SU-DHL-6 (cell line): ENCODE results near the gene CLECL1.
"Not testable (repeated sequence)": the region's sequence is repeated elsewhere in the genome, so short reads cannot be mapped to it uniquely, and the experiment has no call there.

Experiments used
- H2AFZ ChIP-seq: fragments of 200-600 bp; sonication (generic); 2 replicates; pipeline ENCODE4 v1.6.1; 2014; ENCODE audit warnings: low read depth, mild to moderate bottlenecking, moderate library complexity, mixed read lengths, antibody characterized with exemption, low read length; ENCODE audit not compliant: severe bottlenecking
- H3F3A ChIP-seq: fragments of 200-600 bp; shearing (Covaris generic); 2 replicates; pipeline ENCODE4 v1.6.0; 2016; ENCODE audit warnings: antibody characterized with exemption, mild to moderate bottlenecking; ENCODE audit not compliant: insufficient read depth
- H3K27ac ChIP-seq: fragments of 200-600 bp; sonication (generic); 2 replicates; pipeline ENCODE4 v1.5.1; 2016; ENCODE audit warnings: low read depth, mild to moderate bottlenecking, low read length, moderate library complexity, mixed read lengths
- H3K27me3 ChIP-seq: fragments of 200-600 bp; sonication (generic), shearing (Covaris generic); 2 replicates; pipeline ENCODE4 v1.6.0; 2014; ENCODE audit warnings: mild to moderate bottlenecking, low read length
- H3K36me3 ChIP-seq: fragments of 200-600 bp; sonication (generic); 2 replicates; pipeline ENCODE4 v1.6.1; 2014; ENCODE audit warnings: mild to moderate bottlenecking, low read length, mixed read lengths
- H3K4me2 ChIP-seq: fragments of 300-600, 200-600 bp; shearing (Covaris generic), sonication (generic); 2 replicates; pipeline ENCODE4 v1.6.0; 2014; ENCODE audit warnings: low read length, low read depth, mild to moderate bottlenecking; ENCODE audit not compliant: poor library complexity, severe bottlenecking
- H3K4me3 ChIP-seq: fragments of 200-600 bp; sonication (generic); 2 replicates; pipeline ENCODE4 v1.5.1; 2014; ENCODE audit warnings: antibody characterized with exemption, low read length, mild to moderate bottlenecking, mixed read lengths; ENCODE audit not compliant: insufficient read depth, poor library complexity, severe bottlenecking
- H3K79me2 ChIP-seq: fragments of 200-600 bp; sonication (generic); 2 replicates; pipeline ENCODE4 v1.6.1; 2014; ENCODE audit warnings: mild to moderate bottlenecking, low read length, moderate library complexity; ENCODE audit not compliant: insufficient read depth
- H3K9ac ChIP-seq: fragments of 200-600 bp; sonication (generic); 2 replicates; pipeline ENCODE4 v1.7.0; 2014; ENCODE audit warnings: mild to moderate bottlenecking, low read length
- H3K9me2 ChIP-seq: fragments of 200-600 bp; sonication (generic); replicated peaks from 2 replicates; pipeline ENCODE4 v1.6.1; 2014; ENCODE audit warnings: low read length; ENCODE audit not compliant: insufficient read depth
- H3K9me3 ChIP-seq: fragments of 200-600 bp; sonication (generic); 2 replicates; pipeline ENCODE4 v1.6.1; 2014; ENCODE audit warnings: low read length, mixed read lengths; ENCODE audit not compliant: insufficient read depth
- H4K20me1 ChIP-seq: fragments of 200-600 bp; sonication (generic); 2 replicates; pipeline ENCODE4 v1.6.1; 2014; ENCODE audit warnings: low read depth, mild to moderate bottlenecking, antibody characterized with exemption, low read length, moderate library complexity, mixed read lengths
- EZH2phosphoT487 ChIP-seq: fragments of 200-600 bp; sonication (generic), shearing (Covaris generic); conservative IDR thresholded peaks from 2 replicates; pipeline ENCODE4 v1.6.1; 2018; ENCODE audit warnings: mild to moderate bottlenecking, antibody characterized with exemption, low read length, moderate library complexity, mixed read lengths
- TF ChIP-seq, protein P1 (sequence below): fragments of 200-600 bp; sonication (generic); IDR thresholded peaks from one replicate; pipeline ENCODE4 v1.5.1; 2017; ENCODE audit warnings: antibody characterized with exemption, mild to moderate bottlenecking, low read length, moderate library complexity; ENCODE audit not compliant: insufficient read depth, poor library complexity, severe bottlenecking

The CLECL1 gene

DNA sequence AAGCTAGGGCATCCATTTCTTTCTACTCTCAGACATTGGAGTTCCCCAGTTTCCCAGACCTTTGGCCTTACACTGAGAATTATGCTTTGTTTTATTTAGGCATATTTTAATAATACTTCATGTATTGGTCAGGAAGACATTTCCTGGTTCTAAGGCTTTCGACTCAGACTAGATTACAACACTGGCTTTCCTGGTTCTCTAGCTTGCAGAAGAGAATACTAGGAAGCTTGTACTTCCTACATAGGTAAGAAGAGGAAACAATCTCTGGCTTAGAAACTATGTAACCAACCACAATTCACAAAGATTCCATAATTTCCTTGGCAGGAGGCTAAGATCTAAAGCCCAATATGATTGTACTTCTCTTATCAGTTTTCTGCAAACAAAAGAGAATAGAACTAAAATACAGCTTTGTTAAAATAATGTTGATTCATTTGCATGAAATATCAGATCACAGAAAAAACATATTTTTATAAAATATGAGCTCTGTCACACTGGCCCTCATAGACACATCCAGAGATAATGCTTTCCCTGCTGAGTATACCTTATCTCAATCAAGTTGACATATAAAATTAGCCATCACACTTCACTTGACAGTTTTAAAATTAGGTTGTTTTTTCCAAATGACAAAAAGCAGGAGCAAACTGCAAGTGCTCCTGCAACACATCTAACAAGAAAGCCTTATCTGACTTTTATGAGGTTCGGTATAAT, 32.8 kb downstream of the CLECL1 start:
- no peaks in the 10 kb centered on the region for H4K20me1 ChIP-seq
- peaks cover 48% of the 10 kb centered on the region for H3F3A ChIP-seq
- H3K9ac ChIP-seq = no peak overlapping the region
- no peaks in the 10 kb centered on the region; the same call in 1 of the 2 replicates for H3K36me3 ChIP-seq
- no peaks in the 10 kb centered on the region for H3K27me3 ChIP-seq
- no peaks in the 10 kb centered on the region for H3K9me2 ChIP-seq
- no peak overlapping the region for H2AFZ ChIP-seq
- no peaks in the 10 kb centered on the region for H3K79me2 ChIP-seq
- H3K4me3 ChIP-seq = no peak overlapping the region
- no peak for TF ChIP-seq EZH2phosphoT487
- TF ChIP-seq, protein P1, sequence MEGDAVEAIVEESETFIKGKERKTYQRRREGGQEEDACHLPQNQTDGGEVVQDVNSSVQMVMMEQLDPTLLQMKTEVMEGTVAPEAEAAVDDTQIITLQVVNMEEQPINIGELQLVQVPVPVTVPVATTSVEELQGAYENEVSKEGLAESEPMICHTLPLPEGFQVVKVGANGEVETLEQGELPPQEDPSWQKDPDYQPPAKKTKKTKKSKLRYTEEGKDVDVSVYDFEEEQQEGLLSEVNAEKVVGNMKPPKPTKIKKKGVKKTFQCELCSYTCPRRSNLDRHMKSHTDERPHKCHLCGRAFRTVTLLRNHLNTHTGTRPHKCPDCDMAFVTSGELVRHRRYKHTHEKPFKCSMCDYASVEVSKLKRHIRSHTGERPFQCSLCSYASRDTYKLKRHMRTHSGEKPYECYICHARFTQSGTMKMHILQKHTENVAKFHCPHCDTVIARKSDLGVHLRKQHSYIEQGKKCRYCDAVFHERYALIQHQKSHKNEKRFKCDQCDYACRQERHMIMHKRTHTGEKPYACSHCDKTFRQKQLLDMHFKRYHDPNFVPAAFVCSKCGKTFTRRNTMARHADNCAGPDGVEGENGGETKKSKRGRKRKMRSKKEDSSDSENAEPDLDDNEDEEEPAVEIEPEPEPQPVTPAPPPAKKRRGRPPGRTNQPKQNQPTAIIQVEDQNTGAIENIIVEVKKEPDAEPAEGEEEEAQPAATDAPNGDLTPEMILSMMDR = no peak
- no peaks in the 10 kb centered on the region for H3K9me3 ChIP-seq
- no peak overlapping the region for H3K4me2 ChIP-seq
- peak overlapping the region; percentile 50; the same call in 1 of the 2 replicates for H3K27ac ChIP-seq

DNA sequence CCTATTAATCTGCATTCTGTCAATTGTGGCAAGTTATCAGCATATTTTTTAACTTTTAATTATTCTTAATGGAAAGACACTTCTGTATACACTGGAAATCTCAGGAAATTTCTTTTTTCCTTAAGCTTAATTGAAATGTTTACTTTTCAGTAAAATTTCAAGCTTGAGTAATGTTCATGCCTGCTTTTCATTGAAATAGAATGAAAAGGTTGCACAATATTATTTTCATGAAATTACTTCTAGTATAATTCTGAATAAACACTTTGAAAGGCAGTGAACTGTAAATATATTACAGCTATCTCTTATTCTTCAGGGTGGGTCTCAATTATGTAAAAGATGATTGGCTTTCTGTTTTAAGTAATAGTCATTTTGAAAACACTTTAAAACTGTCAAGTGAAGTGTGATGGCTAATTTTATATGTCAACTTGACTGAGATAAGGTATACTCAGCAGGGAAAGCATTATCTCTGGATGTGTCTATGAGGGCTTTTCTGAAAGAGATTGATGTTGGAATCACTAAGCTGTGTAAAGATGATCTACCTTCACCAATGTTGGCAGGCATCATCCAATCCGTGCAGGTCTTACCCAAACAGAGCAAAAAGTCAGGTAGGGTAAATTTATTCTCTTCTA, 33.5 kb downstream of the CLECL1 start:
- no peaks in the 10 kb centered on the region for H4K20me1 ChIP-seq
- no peaks in the 10 kb centered on the region for H3K27me3 ChIP-seq
- no peak overlapping the region for H3K4me3 ChIP-seq
- H3K9ac ChIP-seq = no peak overlapping the region
- H3K79me2 ChIP-seq = no peaks in the 10 kb centered on the region
- peaks cover 51% of the 10 kb centered on the region for H3F3A ChIP-seq
- H2AFZ ChIP-seq = no peak overlapping the region
- no peak overlapping the region for H3K4me2 ChIP-seq
- H3K27ac ChIP-seq = peak overlapping the region; percentile 50; the same call in 1 of the 2 replicates
- TF ChIP-seq EZH2phosphoT487 = no peak
- H3K9me2 ChIP-seq = no peaks in the 10 kb centered on the region
- peaks cover 7% of the 10 kb centered on the region for H3K36me3 ChIP-seq
- no peaks in the 10 kb centered on the region for H3K9me3 ChIP-seq

DNA sequence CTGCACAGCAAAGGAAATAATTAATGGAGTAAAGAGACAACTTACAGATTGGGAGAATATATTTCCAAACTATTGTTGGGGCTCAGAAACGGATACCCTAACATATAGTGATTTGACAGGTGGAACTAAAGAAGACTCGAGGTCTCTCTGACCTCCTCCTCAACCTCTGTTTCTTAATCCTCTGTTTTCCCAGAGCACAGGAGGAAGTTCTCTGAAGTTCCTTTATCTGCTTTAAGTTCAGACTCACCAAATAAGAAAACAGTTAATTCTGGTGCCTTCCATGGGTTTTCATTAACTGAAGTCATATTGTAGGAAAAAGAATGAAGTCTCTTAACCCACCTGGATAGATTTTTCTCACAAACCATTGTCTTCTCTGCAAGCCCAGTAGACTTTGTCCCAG, 34.2 kb downstream of the CLECL1 start:
- Histone ChIP-seq H4K20me1 (no peaks in the 10 kb centered on the region), H3K27me3 (no peaks in the 10 kb centered on the region), H2AFZ (no peak overlapping the region), H3K9me3 (no peaks in the 10 kb centered on the region), H3K9me2 (no peaks in the 10 kb centered on the region), H3K9ac (no peak overlapping the region), H3K79me2 (no peaks in the 10 kb centered on the region), H3K27ac (peak overlapping the region; percentile 50), H3F3A (peaks cover 55% of the 10 kb centered on the region), H3K4me2 (no peak overlapping the region), H3K36me3 (peaks cover 12% of the 10 kb centered on the region), H3K4me3 (no peak overlapping the region)
- no peak for TF ChIP-seq EZH2phosphoT487
- TF ChIP-seq, protein P1 = no peak

DNA sequence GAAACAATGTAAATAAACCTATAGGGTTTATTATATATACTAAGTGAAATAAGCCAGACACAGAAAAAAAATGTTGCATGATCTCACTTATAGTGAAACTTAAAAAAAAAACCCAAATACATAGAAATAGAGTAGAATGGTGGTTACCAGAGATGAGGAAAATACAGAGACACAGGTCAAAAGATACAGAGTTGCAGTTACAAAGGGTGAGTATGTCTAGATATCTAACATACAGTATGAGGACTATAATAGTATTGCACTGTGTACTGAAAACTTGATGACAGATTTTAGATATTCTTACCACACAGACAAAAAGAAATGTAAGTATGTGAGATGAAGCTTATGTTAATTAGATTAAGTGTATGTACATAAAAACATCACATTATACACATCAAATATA, 35.3 kb downstream of the CLECL1 start:
- 0 out of 2 replicates have a peak overlapping the region, but pooled peaks have one; percentile 50 for H3K27ac ChIP-seq
- TF ChIP-seq, protein P1 = no peak
- no peak for TF ChIP-seq EZH2phosphoT487
- peaks cover 63% of the 10 kb centered on the region for H3F3A ChIP-seq
- H3K79me2 ChIP-seq = no peaks in the 10 kb centered on the region
- H4K20me1 ChIP-seq = no peaks in the 10 kb centered on the region
- H3K4me2 ChIP-seq = no peak overlapping the region
- H3K27me3 ChIP-seq = no peaks in the 10 kb centered on the region
- H3K36me3 ChIP-seq = peaks cover 21% of the 10 kb centered on the region
- no peak overlapping the region for H2AFZ ChIP-seq
- H3K9me3 ChIP-seq = no peaks in the 10 kb centered on the region
- no peak overlapping the region for H3K9ac ChIP-seq
- H3K4me3 ChIP-seq = no peak overlapping the region
- no peaks in the 10 kb centered on the region for H3K9me2 ChIP-seq

DNA sequence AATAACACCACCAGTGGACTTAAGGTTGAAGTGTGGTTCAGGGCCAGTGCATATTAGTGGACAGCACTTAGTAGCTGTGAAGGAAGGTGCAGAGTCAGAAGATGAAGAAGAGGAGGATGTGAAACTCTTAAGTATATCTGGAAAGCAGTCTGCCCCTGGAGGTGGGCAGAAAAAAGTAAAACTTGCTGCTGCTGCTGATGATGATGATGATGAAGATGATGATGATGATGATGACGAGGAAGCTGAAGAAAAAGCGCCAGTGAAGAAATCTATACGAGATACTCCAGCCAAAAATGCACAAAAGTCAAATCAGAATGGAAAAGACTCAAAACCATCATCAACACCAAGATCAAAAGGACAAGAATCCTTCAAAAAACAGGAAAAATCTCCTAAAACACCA, 37.2 kb downstream of the CLECL1 start:
- not testable (repeated sequence) for H3K79me2 ChIP-seq, H3K9me3 ChIP-seq, H3K9ac ChIP-seq, H3K9me2 ChIP-seq, H3K4me2 ChIP-seq, H3K4me3 ChIP-seq, H2AFZ ChIP-seq, H3K27me3 ChIP-seq, H4K20me1 ChIP-seq, H3K27ac ChIP-seq
- Histone ChIP-seq H3K36me3 (peaks cover 39% of the 10 kb centered on the region), H3F3A (peaks cover 61% of the 10 kb centered on the region)
